Peyer's patch (tissue), 4 donors: ENCODE measurements around the gene MAST2. TPM values are rescaled to one million over a fixed set of nuclear protein-coding genes. Genes with fewer than 3 reads are reported as not detected.

Experiments
- DNase-seq, 3 donors: peaks; one replicate each; pipeline ENCODE4 v3.0.0-alpha.2; 2017 to 2019
- H3K27ac ChIP-seq, 4 donors: fragments of 200-600 bp; sonication (generic); one replicate each; pipeline ENCODE4 v1.5.1; 2016 to 2019
- H3K27me3 ChIP-seq, 2 donors: fragments of 200-600 bp; sonication (generic); one replicate each; pipeline ENCODE4 v1.5.1; 2019
- H3K36me3 ChIP-seq, 3 donors: fragments of 200-600 bp; sonication (generic); one replicate each; pipeline ENCODE4 v1.5.1; 2016 to 2019
- H3K4me1 ChIP-seq, 4 donors: fragments of 200-600 bp; sonication (generic); one replicate each; pipeline ENCODE4 v1.5.1; 2016 to 2019
- H3K4me3 ChIP-seq, 4 donors: fragments of 200-600 bp; sonication (generic); 1 replicate in 3 of 4; 2 replicates in 1 of 4; pipeline ENCODE4 v1.5.1; 2016 to 2019; ENCODE audit warnings: mild to moderate bottlenecking in 1 of 4
- H3K9me3 ChIP-seq, 4 donors: fragments of 200-600 bp; sonication (generic); one replicate each; pipeline ENCODE4 v1.5.1; 2016 to 2019; ENCODE audit warnings: mild to moderate bottlenecking in 1 of 4
- CTCF ChIP-seq, 6 experiments: fragments of 450-650 bp in 4 of 6; fragments of 200-600 bp in 2 of 6; sonication (generic) in 1 of 6; IDR thresholded peaks; one replicate each; pipeline ENCODE4 v1.5.1; 2017 to 2019; ENCODE audit warnings: antibody characterized with exemption in 6 of 6, mild to moderate bottlenecking in 3 of 6, moderate library complexity in 1 of 6
- POLR2A ChIP-seq, 2 donors: fragments of 450-650 bp; IDR thresholded peaks; one replicate each; pipeline ENCODE4 v1.5.1; 2017; ENCODE audit warnings: antibody characterized with exemption in 2 of 2, mild to moderate bottlenecking in 2 of 2, moderate library complexity in 2 of 2
- total RNA-seq, 4 donors: library from RNA; depleted of rRNA; stranded (reverse); fragments of >200 nt; gene quantifications; one replicate each; pipeline ENCODE4 v1.1.0, GENCODE V29; 2016

MAST2 gene
- total RNA-seq, 4 donors from 2014 or later = 75.9 to 249 (median 134) TPM

- H3K36me3 ChIP-seq = peaks cover 0 to 76% (median 0%) of the 10 kb centered on the region in 3 donors
- H3K27me3 ChIP-seq = no peaks in the 10 kb centered on the region
- TF ChIP-seq CTCF (IDR thresholded peaks at IDR 0.05) (no peak), POLR2A (IDR thresholded peaks at IDR 0.05) (no peak)
- no peaks in the 10 kb centered on the region for H3K9me3 ChIP-seq
- no peak overlapping the region for H3K4me3 ChIP-seq
- no peak overlapping the region for H3K27ac ChIP-seq
- no peaks in the 10 kb centered on the region for H3K4me1 ChIP-seq
- DNase-seq = no peak
Observed at GRCh38 chr1:46027788-46028573, 224.6 kb downstream of the MAST2 start.

- Histone ChIP-seq H3K4me1 (no peaks in the 10 kb centered on the region), H3K4me3 (no peak overlapping the region), H3K36me3 (peaks cover 0 to 80% (median 0%) of the 10 kb centered on the region in 3 donors), H3K27ac (no peak overlapping the region), H3K9me3 (no peaks in the 10 kb centered on the region), H3K27me3 (no peaks in the 10 kb centered on the region)
- no peak for DNase-seq
- TF ChIP-seq POLR2A (IDR thresholded peaks at IDR 0.05) = no peak
- no peak for TF ChIP-seq CTCF (IDR thresholded peaks at IDR 0.05)
Observed at GRCh38 chr1:46030074-46030870, 226.9 kb downstream of the MAST2 start.

GRCh38 chr1:46030876-46031660 is 227.7 kb downstream of the MAST2 start:
- H3K27ac ChIP-seq = no peak overlapping the region
- no peaks in the 10 kb centered on the region for H3K27me3 ChIP-seq
- peaks cover 0 to 82% (median 0%) of the 10 kb centered on the region in 3 donors for H3K36me3 ChIP-seq
- DNase-seq = no peak
- no peak overlapping the region for H3K4me3 ChIP-seq
- TF ChIP-seq POLR2A (IDR thresholded peaks at IDR 0.05) = no peak
- no peak for TF ChIP-seq CTCF (IDR thresholded peaks at IDR 0.05)
- no peaks in the 10 kb centered on the region for H3K4me1 ChIP-seq
- no peaks in the 10 kb centered on the region for H3K9me3 ChIP-seq

GRCh38 chr1:46034601-46035516 is 231.4 kb downstream of the MAST2 start:
- H3K4me3 ChIP-seq = no peak overlapping the region
- no peaks in the 10 kb centered on the region for H3K9me3 ChIP-seq
- no peaks in the 10 kb centered on the region for H3K27me3 ChIP-seq
- no peak for TF ChIP-seq CTCF (IDR thresholded peaks at IDR 0.05)
- peaks cover 0 to 54% (median 0%) of the 10 kb centered on the region in 3 donors for H3K36me3 ChIP-seq
- DNase-seq = no peak
- peaks cover 0 to 11% (median 2%) of the 10 kb centered on the region in 4 donors for H3K4me1 ChIP-seq
- no peak overlapping the region for H3K27ac ChIP-seq
